ENCODE data around the gene DTNBP1. TPM values are rescaled to one million over a fixed set of nuclear protein-coding genes. Genes with fewer than 3 reads are reported as not detected.

DTNBP1 gene
- total and polyA plus RNA-seq, 2 of the 8 experiments (the other 6 are each of a cell fraction or from before 2014, with no cell fraction given): 13.5 to 22.1 TPM

DNA sequence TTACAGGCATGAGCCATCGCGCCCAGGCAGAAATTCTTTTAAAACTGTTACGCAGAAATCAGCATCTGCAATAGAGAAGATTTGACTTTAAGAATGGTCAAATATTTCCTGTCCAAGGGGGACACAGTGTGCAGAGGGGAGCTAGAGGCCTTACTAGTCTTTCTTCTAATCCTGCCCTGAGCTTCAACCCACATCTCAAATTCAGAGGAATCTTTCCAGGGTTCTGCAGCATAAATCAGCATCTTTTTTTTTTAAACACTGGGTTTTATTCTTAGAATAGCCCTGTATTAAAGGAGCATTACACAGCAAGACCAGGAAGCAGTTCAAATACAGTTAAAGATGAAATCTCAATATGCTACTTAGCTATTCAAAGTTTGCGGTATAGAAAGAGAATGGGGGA, 81.1 kb downstream of the DTNBP1 start (continued):
- no peak for TF ChIP-seq ATF2 (IDR thresholded peaks at IDR 0.05; ENCODE audit: low read length)
- TF ChIP-seq FOSL1 (IDR thresholded peaks at IDR 0.05; ENCODE audit: insufficient read depth, low read depth, low read length): no peak
- TF ChIP-seq CTCF (IDR thresholded peaks at IDR 0.05; ENCODE audit: control extremely low read depth in 1 of 3, insufficient read depth in 1 of 3, low read depth in 1 of 3, low read length in 3 of 3): no peak
